ENCODE data around the gene GRIK2.

GRCh38 chr6:101352316-101352715, 41.2 kb upstream of the GRIK2 start:
- TF ChIP-seq CTCF (IDR thresholded peaks at IDR 0.05), result no peak
- no peak for TF ChIP-seq POLR2AphosphoS5 (IDR thresholded peaks at IDR 0.05)
- no peak for TF ChIP-seq POLR2A (IDR thresholded peaks at IDR 0.05)
- no peak for TF ChIP-seq EP300 (IDR thresholded peaks at IDR 0.05)

Data from suprapubic skin (tissue), 4 donors.